ENCODE data around the gene TBC1D22A. TPM values are rescaled to one million over a fixed set of nuclear protein-coding genes. Genes with fewer than 3 reads are reported as not detected.

Gene TBC1D22A
- total and polyA plus RNA-seq, 2 donors (not counting 3 experiments of a cell fraction or from before 2014, with no cell fraction given) = 26.1 to 32.4 TPM

GRCh38 chr22:46969491-46969890, 207.0 kb downstream of the TBC1D22A start:
- Histone ChIP-seq H3K9me3 (replicated peaks; ENCODE audit: control insufficient read depth, insufficient read depth, low read length) (no peaks in the 10 kb centered on the region), H3K4me1 (ENCODE audit: control insufficient read depth, extremely low read depth, insufficient read depth, low read length) (peaks cover 20% of the 10 kb centered on the region), H3K9ac (replicated peaks; ENCODE audit: extremely low read depth, insufficient read depth, low read length) (no peak overlapping the region), H3K27me3 (ENCODE audit: control insufficient read depth in 2 of 2, insufficient read depth in 2 of 2, low read length in 2 of 2) (no peaks in the 10 kb centered on the region), H3K79me2 (ENCODE audit: control insufficient read depth, insufficient read depth, low read length) (no peaks in the 10 kb centered on the region), H3K9me1 (replicated peaks; ENCODE audit: control insufficient read depth, extremely low read depth, insufficient read depth, low read length) (no peaks in the 10 kb centered on the region), H3K36me3 (ENCODE audit: control insufficient read depth in 2 of 2, extremely low read depth in 1 of 2, insufficient read depth in 2 of 2, low read length in 2 of 2) (peaks cover 0 to 2% of the 10 kb centered on the region in 2 experiments), H3K4me3 (replicated peaks in 1 of 3; ENCODE audit: insufficient read depth in 1 of 3, low read depth in 1 of 3, low read length in 3 of 3) (no peak overlapping the region), H3K27ac (ENCODE audit: insufficient read depth, low read depth, low read length) (no peak overlapping the region), H4K20me1 (replicated peaks; ENCODE audit: control insufficient read depth, extremely low read depth, insufficient read depth, low read length) (no peaks in the 10 kb centered on the region), H3K4me2 (ENCODE audit: insufficient read depth, low read length) (no peak overlapping the region), H2AFZ (ENCODE audit: low read depth, low read length) (no peak overlapping the region)
- no TSS peak for BruUV-seq (replicated peaks)
- TF ChIP-seq MYC (IDR thresholded peaks at IDR 0.05; ENCODE audit: low read depth, low read length) (no peak), FOS (IDR thresholded peaks at IDR 0.05; ENCODE audit: borderline replicate concordance, insufficient read depth, low read length) (no peak), POLR2AphosphoS5 (IDR thresholded peaks at IDR 0.05; ENCODE audit: insufficient read depth, low read depth, low read length) (no peak), CTCF (IDR thresholded peaks at IDR 0.05; ENCODE audit: extremely low read depth in 1 of 2, insufficient read depth in 1 of 2, low read depth in 1 of 2, low read length in 2 of 2) (no peak), JUN (IDR thresholded peaks at IDR 0.05; ENCODE audit: borderline replicate concordance, insufficient read depth, insufficient read length, low read depth) (no peak), GATA2 (IDR thresholded peaks at IDR 0.05; ENCODE audit: insufficient read depth, insufficient read length, low read depth, low read length) (no peak), POLR2A (IDR thresholded peaks at IDR 0.05; ENCODE audit: low read depth, low read length) (no peak), EZH2 (IDR thresholded peaks at IDR 0.05; ENCODE audit: borderline replicate concordance, low read depth, low read length, severe bottlenecking) (no peak)
- TF ChIP-seq, protein P1, sequence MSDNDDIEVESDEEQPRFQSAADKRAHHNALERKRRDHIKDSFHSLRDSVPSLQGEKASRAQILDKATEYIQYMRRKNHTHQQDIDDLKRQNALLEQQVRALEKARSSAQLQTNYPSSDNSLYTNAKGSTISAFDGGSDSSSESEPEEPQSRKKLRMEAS (IDR thresholded peaks at IDR 0.05; ENCODE audit: insufficient read depth, insufficient read length) = no peak
- dilution Hi-C loops (cut with MboI; ENCODE audit: extremely low pct_ligation_motif_present, low sequenced_read_pairs) (no loop called here), intact Hi-C loops (cut with micrococcal nuclease) (no loop called here)
- POLR2A ChIA-PET = no interaction called here
- DNase-seq (ENCODE audit: low read depth, low spot score) (no peak), FAIRE-seq (no peak)
- CTCF ChIA-PET = interaction anchor here (1.1 kb wide), 1 partner anchor 8 kb away, joined by 3 read pairs; no protein-coding TSS in a partner anchor
